ENCODE data around the gene CTTN.

Gene CTTN

GRCh38 chr11:70411713-70412452, 13.6 kb downstream of the CTTN start:
- no peak for TF ChIP-seq CTCF (IDR thresholded peaks at IDR 0.05; ENCODE audit: borderline replicate concordance, control extremely low read depth, extremely low read depth, insufficient read depth, missing control alignments)
- DNase-seq (ENCODE audit: low spot score): no peak
- in situ Hi-C loops (cut with MboI; ENCODE audit: low sequenced_read_pairs, unreplicated experiment): no loop called here

- no peak for DNase-seq (ENCODE audit: low spot score)
- no peak for TF ChIP-seq CTCF (IDR thresholded peaks at IDR 0.05; ENCODE audit: borderline replicate concordance, control extremely low read depth, extremely low read depth, insufficient read depth, missing control alignments)
- in situ Hi-C loops (cut with MboI; ENCODE audit: low sequenced_read_pairs, unreplicated experiment): no loop called here
These were observed 14.8 kb downstream of the CTTN start for GRCh38 chr11:70413151-70413550.

GRCh38 chr11:70414341-70415100, 16.2 kb downstream of the CTTN start:
- in situ Hi-C loops (cut with MboI; ENCODE audit: low sequenced_read_pairs, unreplicated experiment): no loop called here
- no peak for TF ChIP-seq CTCF (IDR thresholded peaks at IDR 0.05; ENCODE audit: borderline replicate concordance, control extremely low read depth, extremely low read depth, insufficient read depth, missing control alignments)

GRCh38 chr11:70415191-70415590, 16.9 kb downstream of the CTTN start:
- in situ Hi-C loops (cut with MboI; ENCODE audit: low sequenced_read_pairs, unreplicated experiment): no loop called here
- no peak for DNase-seq (ENCODE audit: low spot score)
- TF ChIP-seq CTCF (IDR thresholded peaks at IDR 0.05; ENCODE audit: borderline replicate concordance, control extremely low read depth, extremely low read depth, insufficient read depth, missing control alignments): no peak

More at GRCh38 chr11:70414341-70415100, 16.2 kb downstream of the CTTN start:
- DNase-seq (ENCODE audit: low spot score): no peak

- no peak for DNase-seq (ENCODE audit: low spot score)
- in situ Hi-C loops (cut with MboI; ENCODE audit: low sequenced_read_pairs, unreplicated experiment): no loop called here
- TF ChIP-seq CTCF (IDR thresholded peaks at IDR 0.05; ENCODE audit: borderline replicate concordance, control extremely low read depth, extremely low read depth, insufficient read depth, missing control alignments): no peak
These were observed 17.5 kb downstream of the CTTN start for GRCh38 chr11:70415642-70416395.

- no peak for TF ChIP-seq CTCF (IDR thresholded peaks at IDR 0.05; ENCODE audit: borderline replicate concordance, control extremely low read depth, extremely low read depth, insufficient read depth, missing control alignments)
- DNase-seq (ENCODE audit: low spot score): no peak
- in situ Hi-C loops (cut with MboI; ENCODE audit: low sequenced_read_pairs, unreplicated experiment): no loop called here
These were observed 18.6 kb downstream of the CTTN start for GRCh38 chr11:70416881-70417280.

All from GM13976 (cell line).